SK-N-SH treated with all-trans-retinoic acid at 6 μM for 48 hours (cell line): ENCODE results near the gene EIF2A.

Experiments
- ATAC-seq: fragments of 200-7000 bp; cut with Tn5 transposase; 3 replicates; pipeline ENCODE4 v1.9.1; 2020; ENCODE audit warnings: mild to moderate bottlenecking, moderate library complexity
- ARNTL ChIP-seq: fragments of 450-650 bp; formaldehyde crosslinking; IDR thresholded peaks from 2 replicates; pipeline ENCODE4 v1.5.0; 2020; ENCODE audit warnings: low read depth, mild to moderate bottlenecking, moderate library complexity, borderline replicate concordance
- BACH2 ChIP-seq: fragments of 250-450 bp; sonication (Bioruptor Pico); IDR thresholded peaks from 2 replicates; pipeline ENCODE4 v1.9.0; 2021; ENCODE audit warnings: mild to moderate bottlenecking, borderline replicate concordance
- ESRRG ChIP-seq: fragments of 250-450 bp; sonication (Bioruptor Pico); IDR thresholded peaks from 2 replicates; pipeline ENCODE4 v1.6.1; 2021; ENCODE audit warnings: mild to moderate bottlenecking
- GLIS3 ChIP-seq: fragments of 250-450 bp; sonication (Bioruptor Pico); IDR thresholded peaks from 2 replicates; pipeline ENCODE4 v1.5.0; 2020; ENCODE audit warnings: mild to moderate bottlenecking, moderate library complexity
- ISL1 ChIP-seq: fragments of 250-450 bp; sonication (Bioruptor Pico); IDR thresholded peaks from 2 replicates; pipeline ENCODE4 v2.1.2; 2022; ENCODE audit warnings: mild to moderate bottlenecking, moderate library complexity
- OSR1 ChIP-seq: fragments of 250-450 bp; sonication (Bioruptor Pico); IDR thresholded peaks from 2 replicates; pipeline ENCODE4 v1.8.0; 2022; ENCODE audit warnings: moderate library complexity, mild to moderate bottlenecking, inconsistent platforms
- PPARA ChIP-seq: fragments of 250-450 bp; sonication (Bioruptor Pico); IDR thresholded peaks from 2 replicates; pipeline ENCODE4 v1.5.0; 2020; ENCODE audit warnings: mild to moderate bottlenecking, borderline replicate concordance
- RARB ChIP-seq: fragments of 250-450 bp; sonication (Bioruptor Pico); IDR thresholded peaks from 2 replicates; pipeline ENCODE4 v1.8.0; 2021; ENCODE audit warnings: mild to moderate bottlenecking, moderate library complexity
- SNAI2 ChIP-seq: fragments of 250-450 bp; sonication (Bioruptor Pico); IDR thresholded peaks from 2 replicates; pipeline ENCODE4 v1.5.0; 2020; ENCODE audit warnings: mild to moderate bottlenecking, moderate library complexity
- TOX ChIP-seq: fragments of 250-450 bp; sonication (Bioruptor Pico); IDR thresholded peaks from 2 replicates; pipeline ENCODE4 v1.8.0; 2021; ENCODE audit warnings: mild to moderate bottlenecking, moderate library complexity, borderline replicate concordance
- TSHZ2 ChIP-seq: fragments of 250-450 bp; sonication (Bioruptor Pico); IDR thresholded peaks from 2 replicates; pipeline ENCODE4 v1.5.0; 2020; ENCODE audit warnings: mild to moderate bottlenecking, moderate library complexity
- ZC3H10 ChIP-seq: fragments of 250-450 bp; sonication (Bioruptor Pico); IDR thresholded peaks from 2 replicates; pipeline ENCODE4 v1.5.1; 2021; ENCODE audit warnings: mild to moderate bottlenecking, moderate library complexity
- ZFP30 ChIP-seq: fragments of 450-650 bp; formaldehyde crosslinking; IDR thresholded peaks from 2 replicates; pipeline ENCODE4 v1.5.0; 2022; ENCODE audit warnings: mild to moderate bottlenecking, moderate library complexity
- ZNF565 ChIP-seq: fragments of 450-650 bp; formaldehyde crosslinking; conservative IDR thresholded peaks from 2 replicates; pipeline ENCODE4 v1.5.0; 2020; ENCODE audit warnings: low read depth, mild to moderate bottlenecking, moderate library complexity
- ZNF70 ChIP-seq: fragments of 450-650 bp; formaldehyde crosslinking; IDR thresholded peaks from 2 replicates; pipeline ENCODE4 v1.5.0; 2020; ENCODE audit warnings: mild to moderate bottlenecking, moderate library complexity
- ZNF8 ChIP-seq: fragments of 450-650 bp; formaldehyde crosslinking; IDR thresholded peaks from 2 replicates; pipeline ENCODE4 v1.5.0; 2020; ENCODE audit warnings: mild to moderate bottlenecking, moderate library complexity
- TF ChIP-seq, protein P1 (sequence below): fragments of 250-450 bp; sonication (Bioruptor Pico); IDR thresholded peaks from 2 replicates; pipeline ENCODE4 v1.5.1; 2020; ENCODE audit warnings: low read depth, mild to moderate bottlenecking, moderate library complexity
- TF ChIP-seq, protein P2 (sequence below): fragments of 250-450 bp; sonication (Bioruptor Pico); IDR thresholded peaks from 2 replicates; pipeline ENCODE4 v1.8.0; 2020; ENCODE audit warnings: mild to moderate bottlenecking, moderate library complexity, borderline replicate concordance
- TF ChIP-seq, protein P3 (sequence below): fragments of 250-450 bp; sonication (Bioruptor Pico); IDR thresholded peaks from 2 replicates; pipeline ENCODE4 v1.5.1; 2021; ENCODE audit warnings: mild to moderate bottlenecking, moderate library complexity

EIF2A gene

DNA sequence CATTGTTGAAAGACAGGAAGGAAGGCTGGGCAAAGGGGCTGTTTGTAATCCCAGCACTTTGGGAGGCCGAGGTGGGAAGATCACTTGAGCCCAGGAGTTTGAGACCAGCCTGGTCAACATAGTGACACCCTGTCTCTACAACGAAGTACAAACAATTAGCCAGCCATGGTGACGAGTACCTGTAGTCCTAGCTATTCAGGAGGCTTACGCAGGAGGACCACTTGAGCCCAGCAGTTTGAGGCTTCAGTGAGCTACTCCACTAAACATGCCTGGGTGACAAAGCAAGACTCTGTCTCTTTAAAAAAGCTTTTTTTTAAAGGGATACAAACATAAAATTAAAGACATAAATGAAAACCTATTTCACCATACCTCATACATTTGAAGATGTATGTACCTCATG lies 11.4 kb upstream of the EIF2A start:
- TF ChIP-seq ARNTL (no peak), ISL1 (CRISPR knock-in tag) (no peak), ZC3H10 (no peak)
- TF ChIP-seq, protein P1, sequence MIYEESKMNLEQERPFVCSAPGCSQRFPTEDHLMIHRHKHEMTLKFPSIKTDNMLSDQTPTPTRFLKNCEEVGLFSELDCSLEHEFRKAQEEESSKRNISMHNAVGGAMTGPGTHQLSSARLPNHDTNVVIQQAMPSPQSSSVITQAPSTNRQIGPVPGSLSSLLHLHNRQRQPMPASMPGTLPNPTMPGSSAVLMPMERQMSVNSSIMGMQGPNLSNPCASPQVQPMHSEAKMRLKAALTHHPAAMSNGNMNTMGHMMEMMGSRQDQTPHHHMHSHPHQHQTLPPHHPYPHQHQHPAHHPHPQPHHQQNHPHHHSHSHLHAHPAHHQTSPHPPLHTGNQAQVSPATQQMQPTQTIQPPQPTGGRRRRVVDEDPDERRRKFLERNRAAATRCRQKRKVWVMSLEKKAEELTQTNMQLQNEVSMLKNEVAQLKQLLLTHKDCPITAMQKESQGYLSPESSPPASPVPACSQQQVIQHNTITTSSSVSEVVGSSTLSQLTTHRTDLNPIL = no peak
- no peak for ATAC-seq

DNA sequence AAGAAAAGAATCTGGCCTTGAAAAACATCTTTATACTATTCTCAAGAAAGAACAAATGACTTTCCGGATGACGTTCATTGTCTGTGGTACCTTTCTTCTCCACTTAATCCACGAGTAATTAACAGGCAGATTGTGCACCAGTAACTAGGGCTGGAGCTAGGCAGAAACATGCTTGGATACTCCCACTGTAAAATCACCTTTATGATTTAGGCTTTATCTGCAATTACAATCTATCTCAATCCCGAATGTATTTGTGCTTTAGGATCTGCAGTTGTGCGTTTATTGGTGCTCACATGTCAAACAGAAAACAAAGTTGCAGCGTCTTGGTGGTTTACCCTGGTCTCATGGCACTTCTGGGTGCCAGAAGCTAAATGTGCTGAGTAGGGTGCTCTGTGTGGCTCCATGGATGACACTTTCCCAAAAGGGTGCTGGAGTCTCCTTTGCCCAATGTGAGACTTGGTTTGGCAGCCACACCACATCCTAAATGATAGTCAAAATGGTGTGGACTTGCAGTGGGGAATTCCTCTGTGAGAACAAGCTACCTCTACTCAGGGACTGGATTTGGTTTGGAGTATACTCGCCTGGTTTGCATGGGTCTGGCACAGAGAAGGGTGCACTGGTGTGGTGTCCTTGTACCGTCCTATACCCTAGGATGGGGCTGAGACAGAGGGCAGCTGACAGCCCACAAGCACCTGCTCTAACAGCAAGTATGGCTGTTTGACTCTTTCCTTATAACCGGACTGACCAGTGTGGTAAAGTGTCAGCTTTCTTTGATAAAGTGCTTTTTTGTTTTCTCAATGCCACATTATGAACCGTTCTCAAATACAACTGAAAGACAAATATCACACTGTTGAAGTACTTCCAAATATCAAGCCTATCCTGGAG lies 8.0 kb upstream of the EIF2A start:
- peak; percentile 43 for ATAC-seq
- TF ChIP-seq ZFP30 (CRISPR knock-in tag) = no peak
- no peak for TF ChIP-seq ZNF70 (CRISPR knock-in tag)
- TF ChIP-seq OSR1 = no peak
- no peak for TF ChIP-seq ZNF8 (CRISPR knock-in tag)
- TF ChIP-seq ISL1 (CRISPR knock-in tag) = no peak
- no peak for TF ChIP-seq SNAI2 (CRISPR knock-in tag)
- no peak for TF ChIP-seq RARB
- no peak for TF ChIP-seq ZC3H10
- TF ChIP-seq TOX (CRISPR knock-in tag) = no peak
- TF ChIP-seq TSHZ2 (CRISPR knock-in tag) = no peak
- TF ChIP-seq, protein P2, sequence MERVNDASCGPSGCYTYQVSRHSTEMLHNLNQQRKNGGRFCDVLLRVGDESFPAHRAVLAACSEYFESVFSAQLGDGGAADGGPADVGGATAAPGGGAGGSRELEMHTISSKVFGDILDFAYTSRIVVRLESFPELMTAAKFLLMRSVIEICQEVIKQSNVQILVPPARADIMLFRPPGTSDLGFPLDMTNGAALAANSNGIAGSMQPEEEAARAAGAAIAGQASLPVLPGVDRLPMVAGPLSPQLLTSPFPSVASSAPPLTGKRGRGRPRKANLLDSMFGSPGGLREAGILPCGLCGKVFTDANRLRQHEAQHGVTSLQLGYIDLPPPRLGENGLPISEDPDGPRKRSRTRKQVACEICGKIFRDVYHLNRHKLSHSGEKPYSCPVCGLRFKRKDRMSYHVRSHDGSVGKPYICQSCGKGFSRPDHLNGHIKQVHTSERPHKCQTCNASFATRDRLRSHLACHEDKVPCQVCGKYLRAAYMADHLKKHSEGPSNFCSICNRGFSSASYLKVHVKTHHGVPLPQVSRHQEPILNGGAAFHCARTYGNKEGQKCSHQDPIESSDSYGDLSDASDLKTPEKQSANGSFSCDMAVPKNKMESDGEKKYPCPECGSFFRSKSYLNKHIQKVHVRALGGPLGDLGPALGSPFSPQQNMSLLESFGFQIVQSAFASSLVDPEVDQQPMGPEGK (CRISPR knock-in tag) = no peak
- no peak for TF ChIP-seq GLIS3 (CRISPR knock-in tag)
- TF ChIP-seq, protein P1 = no peak
- no peak for TF ChIP-seq BACH2 (CRISPR knock-in tag)

- ATAC-seq = no peak
- no peak for TF ChIP-seq ESRRG (CRISPR knock-in tag)
- TF ChIP-seq, protein P3, sequence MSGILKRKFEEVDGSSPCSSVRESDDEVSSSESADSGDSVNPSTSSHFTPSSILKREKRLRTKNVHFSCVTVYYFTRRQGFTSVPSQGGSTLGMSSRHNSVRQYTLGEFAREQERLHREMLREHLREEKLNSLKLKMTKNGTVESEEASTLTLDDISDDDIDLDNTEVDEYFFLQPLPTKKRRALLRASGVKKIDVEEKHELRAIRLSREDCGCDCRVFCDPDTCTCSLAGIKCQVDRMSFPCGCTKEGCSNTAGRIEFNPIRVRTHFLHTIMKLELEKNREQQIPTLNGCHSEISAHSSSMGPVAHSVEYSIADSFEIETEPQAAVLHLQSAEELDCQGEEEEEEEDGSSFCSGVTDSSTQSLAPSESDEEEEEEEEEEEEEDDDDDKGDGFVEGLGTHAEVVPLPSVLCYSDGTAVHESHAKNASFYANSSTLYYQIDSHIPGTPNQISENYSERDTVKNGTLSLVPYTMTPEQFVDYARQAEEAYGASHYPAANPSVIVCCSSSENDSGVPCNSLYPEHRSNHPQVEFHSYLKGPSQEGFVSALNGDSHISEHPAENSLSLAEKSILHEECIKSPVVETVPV (CRISPR knock-in tag) = no peak
- TF ChIP-seq, protein P2 (CRISPR knock-in tag) = no peak
- TF ChIP-seq TSHZ2 (CRISPR knock-in tag) = no peak
- TF ChIP-seq SNAI2 (CRISPR knock-in tag) = no peak
- TF ChIP-seq, protein P1 = no peak
- TF ChIP-seq BACH2 (CRISPR knock-in tag) = no peak
- TF ChIP-seq ZNF565 (CRISPR knock-in tag) = no peak
- no peak for TF ChIP-seq PPARA (CRISPR knock-in tag)
- TF ChIP-seq ZC3H10 = no peak
These were observed 6.3 kb upstream of the EIF2A start for GRCh38 chr3:150540297-150540696.
